ENCODE results near the gene IFNW1. TPM values are rescaled to one million over a fixed set of nuclear protein-coding genes. Genes with fewer than 3 reads are reported as not detected.
"Not testable (repeated sequence)": the region's sequence is repeated elsewhere in the genome, so short reads cannot be mapped to it uniquely, and the experiment has no call there.

Gene IFNW1
- total RNA-seq, 4 donors from 2014 or later, result not detected

GRCh38 chr9:21171351-21171750 lies 29.7 kb upstream of the IFNW1 start:
- TF ChIP-seq POLR2A (IDR thresholded peaks at IDR 0.05), result no peak
- TF ChIP-seq CTCF (IDR thresholded peaks at IDR 0.05), result no peak
- Histone ChIP-seq H3K36me3 (no peaks in the 10 kb centered on the region), H3K27me3 (no peaks in the 10 kb centered on the region), H3K9me3 (no peaks in the 10 kb centered on the region), H3K4me3 (no peak overlapping the region), H3K4me1 (no peaks in the 10 kb centered on the region), H3K27ac (no peak overlapping the region)
- no peak for DNase-seq
- WGBS, 2 donors, result 81 to 90% methylated on average over 1 of the region's 1 CpG
- intact Hi-C loops (cut with DNase I), result no loop called here

GRCh38 chr9:21166560-21166959 lies 24.9 kb upstream of the IFNW1 start, which contains the start of gene IFNA21:
Gene IFNA21, minus strand, starts transcription at chr9:21166660. Its CDS starts 48 bp downstream, at chr9:21166612.
- DNase-seq; H3K36me3 ChIP-seq; intact Hi-C loops (cut with DNase I); H3K4me3 ChIP-seq; H3K27me3 ChIP-seq; H3K4me1 ChIP-seq; H3K9me3 ChIP-seq; H3K27ac ChIP-seq: not testable (repeated sequence)
- WGBS, 2 donors, result 93% methylated on average over 2 of the region's 2 CpGs

GRCh38 chr9:21165516-21165915 lies 23.9 kb upstream of the IFNW1 start:
- no peak for TF ChIP-seq CTCF (IDR thresholded peaks at IDR 0.05)
- TF ChIP-seq POLR2A (IDR thresholded peaks at IDR 0.05), result no peak
- 78 to 84% methylated on average over 1 of the region's 1 CpG for WGBS, 2 donors
- H3K27ac ChIP-seq, result no peak overlapping the region
- no peaks in the 10 kb centered on the region for H3K27me3 ChIP-seq
- H3K4me3 ChIP-seq, result no peak overlapping the region
- no peak for DNase-seq
- no peaks in the 10 kb centered on the region for H3K4me1 ChIP-seq
- intact Hi-C loops (cut with DNase I), result no loop called here
- no peaks in the 10 kb centered on the region for H3K36me3 ChIP-seq
- no peaks in the 10 kb centered on the region for H3K9me3 ChIP-seq

GRCh38 chr9:21160178-21160577 lies 18.5 kb upstream of the IFNW1 start:
- no peak overlapping the region for H3K4me3 ChIP-seq
- DNase-seq, result no peak
- H3K36me3 ChIP-seq, result no peaks in the 10 kb centered on the region
- intact Hi-C loops (cut with DNase I), result no loop called here
- no peaks in the 10 kb centered on the region for H3K27me3 ChIP-seq
- WGBS, 2 donors, result 0% methylated on average over 1 of the region's 1 CpG
- no peaks in the 10 kb centered on the region for H3K4me1 ChIP-seq
- H3K9me3 ChIP-seq, result no peaks in the 10 kb centered on the region
- no peak for TF ChIP-seq CTCF (IDR thresholded peaks at IDR 0.05)
- no peak for TF ChIP-seq POLR2A (IDR thresholded peaks at IDR 0.05)
- no peak overlapping the region for H3K27ac ChIP-seq

- Histone ChIP-seq H3K4me1 (peaks cover 0 to 5% (median 0%) of the 10 kb centered on the region in 3 donors), H3K4me3 (no peak overlapping the region), H3K36me3 (no peaks in the 10 kb centered on the region), H3K27me3 (no peaks in the 10 kb centered on the region), H3K9me3 (no peaks in the 10 kb centered on the region), H3K27ac (no peak overlapping the region)
- TF ChIP-seq POLR2A (IDR thresholded peaks at IDR 0.05) (no peak), CTCF (IDR thresholded peaks at IDR 0.05) (no peak)
- intact Hi-C loops (cut with DNase I), result no loop called here
- WGBS, 2 donors, result 40 to 46% methylated on average over 2 of the region's 2 CpGs
- no peak for DNase-seq
These were observed 13.9 kb upstream of the IFNW1 start for GRCh38 chr9:21155501-21155900.

- no peaks in the 10 kb centered on the region for H3K36me3 ChIP-seq
- H3K27ac ChIP-seq, result no peak overlapping the region
- no peaks in the 10 kb centered on the region for H3K9me3 ChIP-seq
- no peaks in the 10 kb centered on the region for H3K27me3 ChIP-seq
- H3K4me1 ChIP-seq, result peaks cover 0 to 5% (median 0%) of the 10 kb centered on the region in 3 donors
- no peak overlapping the region for H3K4me3 ChIP-seq
- intact Hi-C loops (cut with DNase I), result no loop called here
- DNase-seq, result no peak
- 10 to 21% methylated on average over 3 of the region's 3 CpGs for WGBS, 2 donors
- no peak for TF ChIP-seq CTCF (IDR thresholded peaks at IDR 0.05)
- TF ChIP-seq POLR2A (IDR thresholded peaks at IDR 0.05), result no peak
These were observed 12.5 kb upstream of the IFNW1 start for GRCh38 chr9:21154018-21154608.
